Esophagus muscularis mucosa (tissue), 4 donors: ENCODE results near the gene NFAM1.

Source experiments
- CTCF ChIP-seq, 3 experiments: fragments of 200-600 bp in 2 of 3; fragments of 450-650 bp in 1 of 3; sonication (generic) in 2 of 3; IDR thresholded peaks; one replicate each; pipeline ENCODE4 v1.5.1; 2017 to 2019; ENCODE audit warnings: antibody characterized with exemption in 3 of 3, mild to moderate bottlenecking in 2 of 3, moderate library complexity in 1 of 3
- EP300 ChIP-seq: sonication (generic); formaldehyde crosslinking; IDR thresholded peaks from one replicate; pipeline ENCODE4 v1.6.1; 2017; ENCODE audit warnings: antibody characterized with exemption
- POLR2A ChIP-seq: fragments of 450-650 bp; IDR thresholded peaks from one replicate; pipeline ENCODE4 v1.6.1; 2017; ENCODE audit warnings: antibody characterized with exemption, moderate library complexity, mild to moderate bottlenecking, low read depth
- POLR2AphosphoS5 ChIP-seq, 2 donors: sonication (generic); formaldehyde crosslinking; IDR thresholded peaks; one replicate each; pipeline ENCODE4 v1.6.1; 2017; ENCODE audit warnings: antibody characterized with exemption in 2 of 2

- no peak for TF ChIP-seq CTCF (IDR thresholded peaks at IDR 0.05)
- TF ChIP-seq POLR2A = no peak
- no peak for TF ChIP-seq EP300
- TF ChIP-seq POLR2AphosphoS5 (IDR thresholded peaks at IDR 0.05) = no peak
These were observed 89.6 kb downstream of the NFAM1 start for GRCh38 chr22:42342426-42343120.
